Activated T-cell treated with anti-CD3 and anti-CD28 coated beads, Interleukin-2, amount 50 U/mL, for 1 hour (primary cell): ENCODE results near the gene GLIS1.

Experiments used
- DNase-seq: peaks from one replicate; pipeline ENCODE4 v3.0.0-alpha.2; 2020

The GLIS1 gene

GRCh38 chr1:53542551-53542950 is 196.4 kb downstream of the GLIS1 start:
- DNase-seq, result no peak

- no peak for DNase-seq
Measured at GRCh38 chr1:53541761-53542550, 197.0 kb downstream of the GLIS1 start.

GRCh38 chr1:53541263-53541625 is 197.7 kb downstream of the GLIS1 start:
- DNase-seq, result no peak

GRCh38 chr1:53540604-53541262 is 198.2 kb downstream of the GLIS1 start:
- no peak for DNase-seq

DNA sequence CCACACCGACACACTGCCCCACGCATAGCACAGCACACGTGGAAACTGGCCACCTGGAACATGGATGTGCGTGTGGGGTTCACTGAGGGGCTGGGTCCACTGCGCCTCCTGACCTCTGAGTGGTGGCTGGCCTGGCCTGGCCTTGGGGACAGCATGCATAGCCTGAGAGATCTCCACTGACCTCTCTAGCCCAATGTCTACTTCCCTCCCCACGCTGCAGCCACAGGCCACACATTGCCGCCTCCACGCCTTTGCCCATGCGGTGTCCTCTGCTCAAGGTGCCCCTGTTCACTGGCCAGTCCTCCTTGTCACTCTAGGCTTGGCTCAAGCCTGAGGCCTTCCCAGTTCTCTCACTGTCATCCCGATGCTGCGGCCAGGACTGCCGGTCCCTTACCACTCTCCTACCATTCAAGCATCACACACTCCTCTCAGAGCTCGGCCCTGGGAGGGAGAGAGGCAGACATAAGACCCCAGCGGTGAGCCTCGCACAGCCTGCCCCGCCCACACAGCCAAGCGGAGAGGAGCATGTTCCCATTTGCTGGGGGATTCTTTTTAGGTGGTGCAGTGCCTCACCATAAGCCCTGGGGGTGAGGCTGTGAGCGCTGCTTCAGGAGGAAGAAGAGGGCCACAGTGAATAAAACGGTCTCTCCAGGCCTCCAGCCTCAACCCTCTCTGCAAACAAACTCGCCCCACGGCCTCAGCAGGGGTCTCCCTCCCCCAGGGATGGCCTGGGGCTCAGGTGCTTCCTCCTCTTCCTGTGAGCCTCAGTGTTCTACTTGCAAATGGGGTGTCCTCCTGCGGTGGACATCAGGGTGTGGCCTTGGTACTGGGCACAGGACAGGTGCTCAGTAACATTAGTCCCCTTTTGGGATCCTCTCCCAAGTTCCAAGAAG is 199.0 kb downstream of the GLIS1 start:
- no peak for DNase-seq

DNA sequence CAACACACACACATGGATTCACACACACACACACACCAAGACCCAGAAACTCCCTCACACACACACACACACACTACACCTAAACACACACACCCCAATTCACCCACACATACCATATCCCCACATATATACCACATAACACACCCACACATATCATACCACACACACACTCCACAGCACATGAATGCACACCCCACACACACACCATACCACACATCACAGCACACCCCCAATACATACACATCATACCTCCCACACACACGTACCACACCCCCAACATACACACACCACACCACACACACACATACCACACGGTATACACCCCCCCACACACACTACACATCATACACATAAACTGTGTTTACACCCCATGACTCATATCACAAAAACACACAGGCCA is 199.7 kb downstream of the GLIS1 start:
- DNase-seq, result no peak

DNA sequence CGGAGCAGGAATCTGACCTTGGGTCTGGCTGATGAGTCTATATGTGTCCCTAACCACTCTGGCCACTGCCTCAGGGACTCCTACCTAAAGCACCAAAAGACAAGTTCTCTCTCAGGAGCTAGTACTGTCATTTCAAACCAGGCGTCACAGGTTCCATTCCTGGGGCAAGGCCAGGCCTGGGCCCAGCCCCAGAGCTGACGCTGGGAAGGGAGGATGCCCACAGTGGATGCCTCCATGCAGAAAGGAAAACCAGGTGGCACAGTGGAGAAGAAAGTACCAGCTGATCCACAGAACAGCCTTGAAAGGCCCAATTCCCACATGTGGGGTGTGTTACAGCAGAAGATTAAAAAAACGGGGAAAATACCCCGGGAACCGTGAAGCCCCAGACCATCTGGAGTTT is 202.4 kb downstream of the GLIS1 start:
- no peak for DNase-seq

DNA sequence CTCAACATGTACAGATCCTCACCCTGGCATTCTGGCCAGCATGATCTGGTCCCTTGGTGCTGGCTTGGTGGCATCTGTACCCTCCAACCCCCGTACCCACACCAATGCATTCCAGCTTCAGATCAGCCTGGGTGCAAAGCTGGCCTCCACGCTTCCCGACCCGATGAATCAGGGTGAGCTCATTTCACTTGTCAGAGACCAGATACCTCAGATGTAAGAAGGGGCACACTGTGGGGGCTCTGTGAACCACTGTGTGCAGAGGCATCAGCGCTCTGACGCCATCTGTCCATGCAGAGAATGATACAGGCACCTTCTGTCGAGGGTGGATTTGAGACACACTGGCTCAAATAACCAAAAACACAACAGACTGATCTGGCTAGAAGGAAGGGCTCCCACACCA is 203.1 kb downstream of the GLIS1 start:
- no peak for DNase-seq

DNA sequence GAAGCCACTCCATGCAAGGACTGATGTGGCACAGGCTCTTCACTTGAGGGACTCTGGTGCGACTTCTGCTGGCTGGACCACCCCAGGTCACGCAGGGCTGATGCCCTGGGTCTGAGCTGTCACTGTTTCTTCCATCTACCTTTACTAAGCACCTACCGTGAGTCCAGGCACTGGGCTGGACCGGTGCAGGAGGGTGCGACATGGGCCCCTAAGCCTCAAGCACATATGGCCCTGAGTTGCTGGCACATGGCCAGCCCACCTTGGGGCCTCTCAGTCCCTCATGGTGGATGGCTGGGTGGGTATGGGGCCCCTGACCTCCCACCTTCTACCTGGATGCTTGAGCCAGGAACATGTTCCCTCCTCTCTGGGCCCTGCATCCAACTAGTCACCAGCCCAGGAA is 203.7 kb downstream of the GLIS1 start:
- no peak for DNase-seq

- DNase-seq, result no peak
Measured at GRCh38 chr1:53532912-53533311, 206.1 kb downstream of the GLIS1 start.

DNA sequence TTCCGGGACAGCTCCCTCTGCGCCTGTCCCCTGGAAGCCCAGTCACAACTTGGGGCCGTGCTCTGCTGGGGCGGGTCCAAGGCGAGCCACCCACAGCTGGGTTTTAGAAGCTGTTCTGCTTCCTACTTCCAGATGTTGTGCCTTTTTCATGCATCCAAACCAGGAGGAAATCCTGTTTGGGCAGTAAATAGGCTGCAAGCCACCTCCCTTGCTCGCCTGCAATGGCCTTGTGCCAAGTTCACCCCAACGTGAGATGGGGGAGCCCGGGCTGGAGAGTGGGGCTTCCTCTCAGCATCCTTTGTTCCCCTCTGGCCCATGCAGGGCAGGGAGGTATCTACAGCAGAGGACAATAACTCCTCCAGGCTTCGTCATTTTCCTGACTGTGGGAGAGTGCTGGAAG is 206.6 kb downstream of the GLIS1 start:
- DNase-seq, result no peak

- no peak for DNase-seq
Measured at GRCh38 chr1:53530550-53530949, 208.4 kb downstream of the GLIS1 start.

GRCh38 chr1:53529555-53529954 is 209.4 kb downstream of the GLIS1 start:
- DNase-seq, result no peak

DNA sequence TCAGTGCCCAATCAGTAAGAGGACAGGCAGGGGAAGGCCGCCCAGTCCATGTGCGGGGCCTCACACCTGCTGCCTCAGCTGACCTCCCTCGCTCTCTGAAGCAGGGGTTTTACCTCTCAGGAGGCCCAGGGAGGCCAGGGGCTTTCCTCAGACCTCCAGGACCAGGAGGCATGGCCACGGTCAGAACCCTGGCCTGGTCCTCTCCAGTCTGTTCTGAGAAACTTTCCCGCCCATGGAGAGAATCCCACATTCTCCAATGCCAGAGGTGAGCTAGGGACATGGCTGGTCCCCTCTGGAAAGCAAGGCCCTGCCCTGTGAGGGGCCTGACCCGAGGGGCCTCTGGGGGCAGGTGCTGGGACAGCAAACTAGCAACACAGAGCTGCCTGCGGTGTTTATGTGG is 211.6 kb downstream of the GLIS1 start:
- DNase-seq, result no peak

DNA sequence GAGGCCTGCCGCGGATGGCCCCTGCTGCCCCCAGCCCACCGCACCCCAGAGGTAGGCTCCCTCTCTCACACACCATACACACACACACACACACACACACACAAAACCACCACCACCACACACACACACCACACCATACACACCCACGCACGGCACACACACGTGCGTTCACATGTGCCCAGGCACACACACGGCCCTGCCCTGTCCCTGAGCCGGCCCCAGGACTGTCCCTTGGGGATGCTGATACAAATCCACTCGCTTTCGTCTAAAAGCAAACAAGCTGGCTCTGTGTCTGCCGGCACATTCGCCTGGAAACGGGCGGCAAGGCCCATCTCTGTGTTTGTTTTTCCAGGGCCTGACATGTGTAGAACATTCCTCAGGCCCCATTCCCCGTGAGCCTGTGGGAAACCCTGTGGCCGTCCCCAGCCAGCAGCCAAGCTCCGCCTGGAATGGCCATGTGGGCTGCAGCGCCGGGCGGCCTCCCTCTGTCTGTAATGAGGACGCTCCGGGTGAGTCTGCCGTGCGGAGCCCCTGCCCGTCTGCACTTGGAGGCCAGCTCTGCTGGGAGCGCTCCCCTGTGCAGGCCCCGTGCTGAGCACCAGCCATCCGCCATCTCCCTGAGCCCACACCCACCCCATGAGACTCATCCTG is 212.4 kb downstream of the GLIS1 start:
- no peak for DNase-seq

DNA sequence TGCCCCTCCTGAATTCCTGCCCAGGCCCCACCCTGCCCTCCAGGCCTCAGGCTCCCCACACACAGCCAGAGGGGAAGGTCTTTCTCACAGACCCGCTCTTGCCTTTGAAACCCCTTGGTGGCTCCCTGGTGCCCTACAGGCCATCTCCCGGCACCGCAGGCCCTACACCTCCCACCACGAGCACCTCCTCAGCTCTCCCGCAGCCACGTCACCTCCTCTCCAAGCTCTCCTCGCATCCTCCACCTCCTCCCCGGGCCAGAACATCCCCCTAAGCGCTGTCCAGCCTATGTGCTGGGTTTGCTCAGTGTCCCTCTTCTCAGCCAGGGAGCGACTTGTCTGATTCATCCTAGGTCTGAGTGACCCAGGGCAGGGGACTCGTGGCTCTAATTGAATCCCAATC is 213.4 kb downstream of the GLIS1 start:
- DNase-seq, result no peak

GRCh38 chr1:53524428-53525375 is 214.3 kb downstream of the GLIS1 start:
- no peak for DNase-seq

DNA sequence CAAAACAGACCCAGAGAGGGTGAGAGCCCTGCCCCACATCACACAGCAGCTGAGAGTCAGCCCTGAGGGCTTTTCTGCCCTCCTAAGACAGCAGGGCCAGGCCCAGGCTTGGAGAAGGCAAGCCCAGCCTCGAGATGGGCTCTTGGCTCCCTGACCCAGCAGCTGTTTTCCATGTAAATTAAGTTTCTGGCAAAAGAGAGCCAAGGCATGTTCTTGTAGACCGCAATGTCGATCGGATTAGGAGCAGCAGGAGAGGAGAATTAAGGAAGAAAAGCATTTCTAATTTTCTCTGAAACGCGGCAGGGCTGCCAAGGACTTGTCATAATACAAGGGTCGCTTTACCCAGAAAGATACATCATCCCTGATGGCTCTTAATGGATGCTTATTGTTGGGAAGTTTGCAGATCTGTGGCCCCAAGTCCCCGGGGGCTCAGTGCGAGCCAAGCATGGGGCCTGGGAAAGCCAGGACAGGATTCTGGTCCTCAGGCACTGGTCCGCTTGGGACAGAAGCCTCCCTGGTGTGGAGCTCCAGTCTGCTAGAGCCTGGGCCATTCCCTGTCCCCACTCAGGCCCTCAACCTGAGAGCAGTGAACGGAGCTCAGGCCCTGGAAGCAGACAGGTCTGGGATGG is 216.9 kb downstream of the GLIS1 start:
- DNase-seq, result no peak

GRCh38 chr1:53520481-53520880 is 218.5 kb downstream of the GLIS1 start:
- DNase-seq, result no peak

GRCh38 chr1:53519421-53519820 is 219.5 kb downstream of the GLIS1 start:
- no peak for DNase-seq

- DNase-seq, result no peak
Measured at GRCh38 chr1:53518775-53519174, 220.2 kb downstream of the GLIS1 start.
